Activated T-cell treated with anti-CD3 and anti-CD28 coated beads, Interleukin-2, amount 50 U/mL, for 4 hours (primary cell): ENCODE measurements around the gene JAKMIP2. TPM values are rescaled to one million over a fixed set of nuclear protein-coding genes. Genes with fewer than 3 reads are reported as not detected.

Experiments
- ATAC-seq, 2 donors: fragments of 200-7000 bp; cut with Tn5 transposase; one replicate each; pipeline ENCODE4 v1.10.0; 2021
- DNase-seq: peaks from one replicate; pipeline ENCODE4 v3.0.0-alpha.2; 2020
- H3K27me3 Mint-ChIP-seq: one replicate; pipeline ENCODE4 v1.8.0; 2021; ENCODE audit warnings: low read depth, mixed read lengths
- H3K36me3 Mint-ChIP-seq: one replicate; pipeline ENCODE4 v1.8.0; 2022; ENCODE audit warnings: mixed read lengths; ENCODE audit not compliant: insufficient read depth
- H3K4me1 Mint-ChIP-seq: one replicate; pipeline ENCODE4 v1.8.0; 2021; ENCODE audit warnings: low read depth, mixed read lengths
- H3K4me3 Mint-ChIP-seq: one replicate; pipeline ENCODE4 v1.8.0; 2021; ENCODE audit warnings: mild to moderate bottlenecking, moderate library complexity, mixed read lengths
- H3K9me3 Mint-ChIP-seq: one replicate; pipeline ENCODE4 v1.8.0; 2021; ENCODE audit warnings: mixed read lengths
- total RNA-seq, 3 donors: library from RNA; stranded (reverse); gene quantifications; one replicate each; pipeline ENCODE4 v1.2.1, GENCODE V29; 2021

Gene JAKMIP2
- total RNA-seq, 3 donors from 2014 or later, result 0.56 to 1.3 (median 0.76) TPM

GRCh38 chr5:147686421-147686820 lies 96.1 kb downstream of the JAKMIP2 start:
- DNase-seq (no peak), ATAC-seq (no peak)
- no peaks in the 10 kb centered on the region for H3K9me3 Mint-ChIP-seq
- no peak overlapping the region for H3K4me3 Mint-ChIP-seq
- H3K36me3 Mint-ChIP-seq, result no peaks in the 10 kb centered on the region
- H3K4me1 Mint-ChIP-seq, result no peaks in the 10 kb centered on the region
- no peaks in the 10 kb centered on the region for H3K27me3 Mint-ChIP-seq

- no peaks in the 10 kb centered on the region for H3K9me3 Mint-ChIP-seq
- H3K4me1 Mint-ChIP-seq, result no peaks in the 10 kb centered on the region
- no peaks in the 10 kb centered on the region for H3K36me3 Mint-ChIP-seq
- DNase-seq (no peak), ATAC-seq (no peak)
- no peak overlapping the region for H3K4me3 Mint-ChIP-seq
- no peaks in the 10 kb centered on the region for H3K27me3 Mint-ChIP-seq
Observed at GRCh38 chr5:147685993-147686392, 96.5 kb downstream of the JAKMIP2 start.

- H3K27me3 Mint-ChIP-seq, result no peaks in the 10 kb centered on the region
- DNase-seq (no peak), ATAC-seq (no peak)
- no peaks in the 10 kb centered on the region for H3K9me3 Mint-ChIP-seq
- H3K4me3 Mint-ChIP-seq, result no peak overlapping the region
- H3K36me3 Mint-ChIP-seq, result peaks cover 9% of the 10 kb centered on the region
- no peaks in the 10 kb centered on the region for H3K4me1 Mint-ChIP-seq
Observed at GRCh38 chr5:147675168-147675567, 107.4 kb downstream of the JAKMIP2 start.

GRCh38 chr5:147674411-147674810 lies 108.1 kb downstream of the JAKMIP2 start:
- peaks cover 12% of the 10 kb centered on the region for H3K36me3 Mint-ChIP-seq
- no peaks in the 10 kb centered on the region for H3K4me1 Mint-ChIP-seq
- H3K4me3 Mint-ChIP-seq, result no peak overlapping the region
- no peaks in the 10 kb centered on the region for H3K9me3 Mint-ChIP-seq
- DNase-seq, result no peak
- ATAC-seq, result no peak
- no peaks in the 10 kb centered on the region for H3K27me3 Mint-ChIP-seq

GRCh38 chr5:147673791-147674190 lies 108.7 kb downstream of the JAKMIP2 start:
- no peaks in the 10 kb centered on the region for H3K9me3 Mint-ChIP-seq
- peaks cover 14% of the 10 kb centered on the region for H3K36me3 Mint-ChIP-seq
- DNase-seq (no peak), ATAC-seq (no peak)
- no peaks in the 10 kb centered on the region for H3K27me3 Mint-ChIP-seq
- H3K4me1 Mint-ChIP-seq, result no peaks in the 10 kb centered on the region
- no peak overlapping the region for H3K4me3 Mint-ChIP-seq

- H3K4me3 Mint-ChIP-seq, result no peak overlapping the region
- ATAC-seq, result no peak
- H3K36me3 Mint-ChIP-seq, result peaks cover 14% of the 10 kb centered on the region
- H3K9me3 Mint-ChIP-seq, result no peaks in the 10 kb centered on the region
- no peak for DNase-seq
- no peaks in the 10 kb centered on the region for H3K4me1 Mint-ChIP-seq
- H3K27me3 Mint-ChIP-seq, result no peaks in the 10 kb centered on the region
Observed at GRCh38 chr5:147673266-147673665, 109.3 kb downstream of the JAKMIP2 start.

GRCh38 chr5:147671365-147671764 lies 111.2 kb downstream of the JAKMIP2 start:
- Mint-ChIP-seq H3K4me3 (no peak overlapping the region), H3K4me1 (no peaks in the 10 kb centered on the region), H3K9me3 (no peaks in the 10 kb centered on the region), H3K27me3 (no peaks in the 10 kb centered on the region), H3K36me3 (peaks cover 16% of the 10 kb centered on the region)
- ATAC-seq (no peak), DNase-seq (no peak)

- H3K27me3 Mint-ChIP-seq, result no peaks in the 10 kb centered on the region
- H3K36me3 Mint-ChIP-seq, result peaks cover 16% of the 10 kb centered on the region
- DNase-seq (no peak), ATAC-seq (no peak)
- no peaks in the 10 kb centered on the region for H3K4me1 Mint-ChIP-seq
- no peak overlapping the region for H3K4me3 Mint-ChIP-seq
- no peaks in the 10 kb centered on the region for H3K9me3 Mint-ChIP-seq
Observed at GRCh38 chr5:147670815-147671214, 111.7 kb downstream of the JAKMIP2 start.

GRCh38 chr5:147669169-147669869 lies 113.2 kb downstream of the JAKMIP2 start:
- DNase-seq, result no peak
- H3K4me1 Mint-ChIP-seq, result no peaks in the 10 kb centered on the region
- H3K27me3 Mint-ChIP-seq, result no peaks in the 10 kb centered on the region
- ATAC-seq, result no peak
- H3K4me3 Mint-ChIP-seq, result no peak overlapping the region
- H3K9me3 Mint-ChIP-seq, result no peaks in the 10 kb centered on the region
- H3K36me3 Mint-ChIP-seq, result peaks cover 16% of the 10 kb centered on the region

GRCh38 chr5:147668385-147668784 lies 114.1 kb downstream of the JAKMIP2 start:
- DNase-seq (no peak), ATAC-seq (no peak)
- H3K4me1 Mint-ChIP-seq, result no peaks in the 10 kb centered on the region
- no peaks in the 10 kb centered on the region for H3K9me3 Mint-ChIP-seq
- H3K4me3 Mint-ChIP-seq, result no peak overlapping the region
- peaks cover 16% of the 10 kb centered on the region for H3K36me3 Mint-ChIP-seq
- H3K27me3 Mint-ChIP-seq, result no peaks in the 10 kb centered on the region

GRCh38 chr5:147667363-147667762 lies 115.2 kb downstream of the JAKMIP2 start:
- H3K4me1 Mint-ChIP-seq, result no peaks in the 10 kb centered on the region
- no peak for ATAC-seq
- H3K27me3 Mint-ChIP-seq, result no peaks in the 10 kb centered on the region
- no peak overlapping the region for H3K4me3 Mint-ChIP-seq
- peaks cover 16% of the 10 kb centered on the region for H3K36me3 Mint-ChIP-seq
- no peak for DNase-seq
- H3K9me3 Mint-ChIP-seq, result no peaks in the 10 kb centered on the region

GRCh38 chr5:147666419-147666818 lies 116.1 kb downstream of the JAKMIP2 start:
- Mint-ChIP-seq H3K4me3 (no peak overlapping the region), H3K4me1 (no peaks in the 10 kb centered on the region), H3K36me3 (peaks cover 18% of the 10 kb centered on the region), H3K27me3 (no peaks in the 10 kb centered on the region), H3K9me3 (no peaks in the 10 kb centered on the region)
- ATAC-seq (no peak), DNase-seq (no peak)

GRCh38 chr5:147661541-147661940 lies 121.0 kb downstream of the JAKMIP2 start:
- no peaks in the 10 kb centered on the region for H3K27me3 Mint-ChIP-seq
- no peaks in the 10 kb centered on the region for H3K4me1 Mint-ChIP-seq
- ATAC-seq (no peak), DNase-seq (no peak)
- no peaks in the 10 kb centered on the region for H3K9me3 Mint-ChIP-seq
- H3K4me3 Mint-ChIP-seq, result no peak overlapping the region
- H3K36me3 Mint-ChIP-seq, result peaks cover 20% of the 10 kb centered on the region

GRCh38 chr5:147659166-147659929 lies 123.2 kb downstream of the JAKMIP2 start:
- no peak for DNase-seq
- Mint-ChIP-seq H3K9me3 (peaks cover 7% of the 10 kb centered on the region), H3K4me1 (no peaks in the 10 kb centered on the region), H3K36me3 (peaks cover 20% of the 10 kb centered on the region), H3K27me3 (no peaks in the 10 kb centered on the region), H3K4me3 (no peak overlapping the region)
- no peak for ATAC-seq

GRCh38 chr5:147658293-147658932 lies 124.1 kb downstream of the JAKMIP2 start:
- DNase-seq, result no peak
- H3K27me3 Mint-ChIP-seq, result no peaks in the 10 kb centered on the region
- H3K36me3 Mint-ChIP-seq, result peaks cover 20% of the 10 kb centered on the region
- no peak overlapping the region for H3K4me3 Mint-ChIP-seq
- peaks cover 7% of the 10 kb centered on the region for H3K9me3 Mint-ChIP-seq
- ATAC-seq, result no peak
- no peaks in the 10 kb centered on the region for H3K4me1 Mint-ChIP-seq
